Ishikawa (cell line): ENCODE results near the gene DDIT4L.

ENCODE experiments used
- CREB1 ChIP-seq: IDR thresholded peaks from 2 replicates; pipeline ENCODE4 v1.6.1; 2012; ENCODE audit warnings: low read depth
- FOXM1 ChIP-seq: IDR thresholded peaks from 2 replicates; pipeline ENCODE4 v1.6.1; 2012; ENCODE audit warnings: low read depth, borderline replicate concordance
- NFIC ChIP-seq: IDR thresholded peaks from 2 replicates; pipeline ENCODE4 v1.6.1; 2012
- RAD21 ChIP-seq: IDR thresholded peaks from 2 replicates; pipeline ENCODE4 v1.6.1; 2012; ENCODE audit warnings: low read depth
- TAF1 ChIP-seq: IDR thresholded peaks from 2 replicates; pipeline ENCODE4 v1.6.1; 2012; ENCODE audit warnings: low read depth, mild to moderate bottlenecking
- TEAD4 ChIP-seq: IDR thresholded peaks from 2 replicates; pipeline ENCODE4 v1.6.1; 2012
- YY1 ChIP-seq: IDR thresholded peaks from 2 replicates; pipeline ENCODE4 v1.6.1; 2012; ENCODE audit warnings: low read depth
- TF ChIP-seq, protein P1 (sequence below): IDR thresholded peaks from 2 replicates; pipeline ENCODE4 v1.6.1; 2012
- TF ChIP-seq, protein P2 (sequence below): IDR thresholded peaks from 2 replicates; pipeline ENCODE4 v1.6.1; 2012; ENCODE audit warnings: low read depth, mild to moderate bottlenecking

DNA sequence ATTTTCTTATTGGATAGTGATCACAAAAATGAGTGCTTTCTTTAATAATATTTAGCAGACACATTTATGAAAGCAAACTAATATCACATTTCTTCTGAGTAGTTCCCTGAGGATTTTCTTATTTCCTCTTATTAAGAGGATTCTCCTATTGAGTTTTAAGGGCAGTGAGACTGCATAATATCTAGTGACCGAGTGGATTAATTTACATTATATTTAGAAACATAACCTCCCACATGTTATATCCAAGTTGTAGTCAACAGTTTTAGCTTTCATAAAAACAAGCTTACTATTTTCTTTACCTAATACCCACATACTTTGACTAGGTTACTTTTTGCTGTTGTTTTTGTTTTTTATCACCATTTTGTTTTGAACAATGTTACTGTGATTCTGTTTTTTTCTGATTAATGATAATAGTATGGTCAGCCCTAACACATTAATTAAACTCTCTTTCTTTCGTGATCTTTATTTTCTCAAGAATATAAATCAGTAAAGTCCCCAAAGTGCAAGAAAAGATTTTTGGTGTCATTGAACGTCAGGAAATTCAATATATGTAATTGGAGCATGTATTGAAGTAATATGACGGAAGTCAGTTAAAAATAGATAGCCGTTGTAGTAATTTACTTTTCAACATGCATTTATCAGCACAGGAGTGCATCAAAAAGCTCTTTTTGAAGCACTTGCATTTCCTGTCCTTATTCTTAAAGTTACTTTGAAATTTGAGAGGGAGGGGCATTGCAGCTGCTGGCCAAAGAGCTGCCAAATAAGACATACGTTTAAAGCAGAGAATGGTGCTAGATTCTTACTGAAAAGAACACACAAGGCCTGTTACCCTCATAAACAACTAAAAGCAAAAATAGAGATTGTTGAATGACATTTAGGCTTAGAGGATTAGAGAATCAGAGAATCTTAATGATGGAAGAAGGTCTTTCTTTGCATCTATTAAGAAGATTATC, 25.2 kb downstream of the DDIT4L start:
- TF ChIP-seq TAF1 (no peak), RAD21 (no peak), FOXM1 (no peak), NFIC (no peak), YY1 (no peak), TEAD4 (no peak), CREB1 (no peak)
- TF ChIP-seq, protein P1, sequence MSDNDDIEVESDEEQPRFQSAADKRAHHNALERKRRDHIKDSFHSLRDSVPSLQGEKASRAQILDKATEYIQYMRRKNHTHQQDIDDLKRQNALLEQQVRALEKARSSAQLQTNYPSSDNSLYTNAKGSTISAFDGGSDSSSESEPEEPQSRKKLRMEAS = no peak
- TF ChIP-seq, protein P2, sequence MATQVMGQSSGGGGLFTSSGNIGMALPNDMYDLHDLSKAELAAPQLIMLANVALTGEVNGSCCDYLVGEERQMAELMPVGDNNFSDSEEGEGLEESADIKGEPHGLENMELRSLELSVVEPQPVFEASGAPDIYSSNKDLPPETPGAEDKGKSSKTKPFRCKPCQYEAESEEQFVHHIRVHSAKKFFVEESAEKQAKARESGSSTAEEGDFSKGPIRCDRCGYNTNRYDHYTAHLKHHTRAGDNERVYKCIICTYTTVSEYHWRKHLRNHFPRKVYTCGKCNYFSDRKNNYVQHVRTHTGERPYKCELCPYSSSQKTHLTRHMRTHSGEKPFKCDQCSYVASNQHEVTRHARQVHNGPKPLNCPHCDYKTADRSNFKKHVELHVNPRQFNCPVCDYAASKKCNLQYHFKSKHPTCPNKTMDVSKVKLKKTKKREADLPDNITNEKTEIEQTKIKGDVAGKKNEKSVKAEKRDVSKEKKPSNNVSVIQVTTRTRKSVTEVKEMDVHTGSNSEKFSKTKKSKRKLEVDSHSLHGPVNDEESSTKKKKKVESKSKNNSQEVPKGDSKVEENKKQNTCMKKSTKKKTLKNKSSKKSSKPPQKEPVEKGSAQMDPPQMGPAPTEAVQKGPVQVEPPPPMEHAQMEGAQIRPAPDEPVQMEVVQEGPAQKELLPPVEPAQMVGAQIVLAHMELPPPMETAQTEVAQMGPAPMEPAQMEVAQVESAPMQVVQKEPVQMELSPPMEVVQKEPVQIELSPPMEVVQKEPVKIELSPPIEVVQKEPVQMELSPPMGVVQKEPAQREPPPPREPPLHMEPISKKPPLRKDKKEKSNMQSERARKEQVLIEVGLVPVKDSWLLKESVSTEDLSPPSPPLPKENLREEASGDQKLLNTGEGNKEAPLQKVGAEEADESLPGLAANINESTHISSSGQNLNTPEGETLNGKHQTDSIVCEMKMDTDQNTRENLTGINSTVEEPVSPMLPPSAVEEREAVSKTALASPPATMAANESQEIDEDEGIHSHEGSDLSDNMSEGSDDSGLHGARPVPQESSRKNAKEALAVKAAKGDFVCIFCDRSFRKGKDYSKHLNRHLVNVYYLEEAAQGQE = no peak
